Fibroblast of the conjunctiva (primary cell): ENCODE data around the gene PRDM11.

ENCODE experiments used
- DNase-seq: peaks from one replicate; pipeline ENCODE4 v3.0.0-alpha.2; 2010; ENCODE audit warnings: low read depth

PRDM11 gene

DNA sequence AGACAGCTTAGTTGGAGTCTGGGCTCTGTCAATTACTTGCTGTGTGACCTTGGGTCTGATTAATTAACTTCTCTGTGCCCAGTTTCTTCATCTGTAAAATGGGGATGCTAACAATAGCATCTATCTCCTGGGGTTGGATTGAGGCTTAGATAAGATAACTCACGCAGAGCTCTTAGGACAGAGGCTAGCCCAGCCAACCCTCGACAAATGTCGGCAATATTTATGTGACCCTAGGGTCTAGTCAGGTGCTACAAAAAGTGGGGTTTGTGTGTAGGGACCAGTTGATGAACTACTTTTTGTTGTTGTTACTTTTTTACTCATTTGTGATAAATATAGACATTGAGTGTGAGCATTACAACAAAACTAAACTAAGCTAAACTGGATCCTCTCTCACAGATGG is 117.3 kb downstream of the PRDM11 start:
- no peak for DNase-seq

DNA sequence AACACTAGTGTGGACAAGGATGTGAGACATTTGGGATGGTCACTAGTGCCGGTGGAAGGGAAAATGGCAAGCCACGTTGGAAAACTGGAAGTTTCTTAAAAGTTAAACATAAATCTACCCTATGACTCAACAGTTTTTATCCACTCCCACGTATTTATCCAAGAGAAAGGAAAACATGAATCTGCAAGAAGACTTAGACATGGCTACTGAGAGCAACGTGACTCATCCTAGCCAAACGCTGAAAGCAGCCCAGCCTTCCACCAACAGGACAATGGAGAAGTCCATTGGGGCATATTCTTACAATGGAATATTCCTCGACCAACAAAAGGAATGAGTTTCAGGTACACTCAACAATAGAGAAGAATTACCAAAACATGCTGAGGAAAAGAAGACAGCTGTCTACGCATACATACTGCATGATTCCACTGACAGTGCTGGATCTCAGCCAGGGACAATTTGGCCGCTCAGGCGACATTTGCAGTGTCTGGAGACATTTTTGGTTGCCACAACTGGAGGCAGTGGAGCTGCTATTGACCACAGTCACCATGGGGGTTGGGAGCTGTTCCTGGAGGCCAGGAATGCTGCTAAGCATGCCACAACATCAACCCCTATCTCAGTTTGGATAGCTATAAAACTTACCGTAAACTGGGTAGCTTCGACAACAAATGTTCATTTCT is 118.5 kb downstream of the PRDM11 start:
- peak; percentile 50 for DNase-seq

GRCh38 chr11:45265969-45266675 is 119.7 kb downstream of the PRDM11 start:
- no peak for DNase-seq

DNA sequence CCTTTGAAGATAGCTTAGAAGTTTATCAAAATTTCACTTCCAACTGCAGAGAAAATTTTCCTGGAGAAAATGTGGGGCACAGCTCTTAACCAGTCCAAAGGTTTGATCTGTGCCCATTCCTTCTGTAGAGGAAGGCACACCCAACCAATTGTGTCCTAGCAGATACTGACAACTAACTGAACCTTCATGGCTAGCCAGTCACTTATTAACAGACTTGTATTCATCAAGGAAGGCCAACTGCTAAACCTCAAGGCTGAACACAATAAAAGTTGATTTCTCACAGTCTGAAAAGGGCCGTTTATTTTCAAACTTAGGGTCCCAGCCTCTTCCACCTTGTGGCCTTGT is 120.2 kb downstream of the PRDM11 start:
- DNase-seq = no peak

DNA sequence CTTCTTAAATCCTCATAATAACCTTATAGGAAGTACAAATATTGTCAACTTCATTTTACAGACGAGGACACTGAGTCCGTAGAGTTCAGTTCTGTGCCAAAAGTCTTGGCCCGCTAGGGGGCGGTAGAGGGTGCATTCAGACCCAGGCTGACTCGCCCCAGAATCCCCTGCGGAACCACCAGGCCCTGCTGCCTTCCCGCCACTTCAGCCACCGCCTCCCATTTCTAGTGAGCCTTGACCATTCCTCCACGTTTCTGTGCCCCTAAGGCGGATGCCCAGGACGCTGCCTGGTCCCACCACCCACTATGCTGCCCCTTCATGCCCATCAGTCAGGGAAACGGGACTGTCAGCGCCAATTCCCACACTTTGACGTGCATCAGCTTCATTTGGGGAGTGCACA is 120.6 kb downstream of the PRDM11 start:
- DNase-seq = no peak

GRCh38 chr11:45267652-45268299 is 121.3 kb downstream of the PRDM11 start:
- no peak for DNase-seq

GRCh38 chr11:45269678-45270077 is 123.2 kb downstream of the PRDM11 start:
- DNase-seq = no peak

DNA sequence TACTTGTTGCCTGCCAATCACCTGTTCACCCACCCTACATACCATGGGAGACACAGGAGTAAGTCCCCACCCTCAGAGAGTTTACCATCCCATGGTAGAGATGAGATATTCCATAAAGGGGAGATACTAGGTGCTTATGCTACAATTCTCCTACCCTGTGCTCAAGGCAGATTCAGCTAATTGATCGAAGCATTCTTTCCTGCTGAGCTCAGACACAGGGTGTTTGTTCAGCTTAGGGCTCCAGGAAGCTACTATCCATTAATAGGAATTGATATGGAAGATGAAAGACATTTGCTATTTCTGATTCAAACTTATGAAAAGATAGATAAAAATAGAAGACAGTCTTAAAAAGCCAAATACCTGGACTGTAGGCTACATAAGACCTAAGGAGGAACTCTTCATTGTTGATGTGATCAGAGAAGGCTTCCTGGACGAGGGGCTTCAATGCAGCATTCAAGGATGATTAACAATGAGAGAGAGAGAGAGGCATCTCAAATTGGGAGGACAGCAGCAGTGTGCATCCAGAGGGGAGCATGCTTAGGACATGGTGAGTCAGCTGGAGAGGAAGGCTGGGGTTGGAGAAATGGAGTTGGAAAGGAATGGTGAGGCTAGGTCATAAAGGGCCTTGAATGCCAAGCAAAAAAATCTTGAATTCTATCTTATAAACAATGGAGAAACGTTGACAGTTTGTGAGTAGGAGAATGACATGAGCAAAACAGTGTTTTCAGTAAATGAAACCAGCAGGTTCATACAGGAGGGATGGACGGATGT is 124.7 kb downstream of the PRDM11 start:
- DNase-seq = no peak

DNA sequence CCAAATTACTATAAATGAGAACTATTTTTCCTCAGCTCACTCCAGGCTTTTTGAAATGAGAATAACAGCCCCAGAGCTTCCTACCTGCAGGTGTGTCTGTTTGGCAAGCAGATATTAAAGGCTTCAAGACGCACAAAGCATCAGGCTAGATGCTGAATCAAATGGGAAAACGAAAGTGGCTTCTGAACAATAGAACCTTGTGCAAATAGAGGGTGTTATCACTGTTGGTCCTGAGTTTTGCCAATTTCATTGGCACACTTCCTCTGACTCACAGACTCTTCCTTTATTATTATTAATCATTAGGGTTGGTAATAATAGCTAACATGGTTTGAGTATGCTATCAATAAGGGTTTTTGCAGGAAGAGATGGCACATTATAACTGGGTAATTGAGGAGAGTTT is 126.3 kb downstream of the PRDM11 start:
- no peak for DNase-seq

- no peak for DNase-seq
Observed at GRCh38 chr11:45273509-45273908, 127.1 kb downstream of the PRDM11 start.

GRCh38 chr11:45274206-45274605 is 127.8 kb downstream of the PRDM11 start:
- no peak for DNase-seq

- DNase-seq = peak; percentile 2
Observed at GRCh38 chr11:45275828-45276227, 129.4 kb downstream of the PRDM11 start.

GRCh38 chr11:45278714-45279113 is 132.3 kb downstream of the PRDM11 start:
- no peak for DNase-seq

DNA sequence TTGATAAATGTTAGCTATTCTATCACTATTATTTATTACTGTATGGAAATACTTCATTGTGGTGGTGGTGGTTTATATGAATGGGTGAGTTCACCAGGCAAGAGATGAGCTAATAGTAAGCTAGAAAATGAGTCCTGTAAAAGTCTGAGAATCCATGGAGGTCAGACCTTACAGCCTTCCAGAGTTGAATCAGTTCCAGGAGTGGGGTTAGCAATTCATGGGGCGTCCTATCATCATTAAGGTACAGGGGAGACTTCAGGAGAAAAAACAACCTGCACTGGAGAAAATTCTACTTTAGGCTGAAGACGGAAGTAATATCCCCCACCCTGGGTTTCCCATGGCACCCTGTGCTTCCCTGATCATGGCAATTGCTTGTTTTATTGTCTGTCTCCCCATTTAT is 133.2 kb downstream of the PRDM11 start:
- no peak for DNase-seq

- DNase-seq = no peak
Observed at GRCh38 chr11:45280449-45280848, 134.0 kb downstream of the PRDM11 start.

DNA sequence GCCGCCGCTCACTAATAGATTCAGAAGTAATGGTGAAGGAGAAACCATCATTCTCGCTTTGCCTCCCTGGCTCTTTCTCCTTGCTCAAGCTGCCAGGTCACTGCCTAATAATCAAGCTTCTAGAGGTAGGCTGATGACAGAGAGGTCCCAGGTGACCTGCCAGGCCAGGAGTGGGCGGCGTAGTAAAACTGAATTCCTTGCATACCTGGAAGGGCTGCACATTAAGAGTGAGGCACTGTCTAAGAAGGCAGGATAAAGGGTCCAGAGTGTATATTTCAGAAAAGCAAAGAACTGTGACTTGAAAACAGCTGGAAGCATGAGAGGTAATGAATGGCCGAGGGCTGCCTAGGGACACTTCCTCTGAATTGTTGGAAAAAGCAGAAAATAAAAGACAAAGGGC is 135.6 kb downstream of the PRDM11 start:
- no peak for DNase-seq
